Measurements from ENCODE around the gene DEFB108B.
"Not testable (repeated sequence)": the region's sequence is repeated elsewhere in the genome, so short reads cannot be mapped to it uniquely, and the experiment has no call there.

The DEFB108B gene

DNA sequence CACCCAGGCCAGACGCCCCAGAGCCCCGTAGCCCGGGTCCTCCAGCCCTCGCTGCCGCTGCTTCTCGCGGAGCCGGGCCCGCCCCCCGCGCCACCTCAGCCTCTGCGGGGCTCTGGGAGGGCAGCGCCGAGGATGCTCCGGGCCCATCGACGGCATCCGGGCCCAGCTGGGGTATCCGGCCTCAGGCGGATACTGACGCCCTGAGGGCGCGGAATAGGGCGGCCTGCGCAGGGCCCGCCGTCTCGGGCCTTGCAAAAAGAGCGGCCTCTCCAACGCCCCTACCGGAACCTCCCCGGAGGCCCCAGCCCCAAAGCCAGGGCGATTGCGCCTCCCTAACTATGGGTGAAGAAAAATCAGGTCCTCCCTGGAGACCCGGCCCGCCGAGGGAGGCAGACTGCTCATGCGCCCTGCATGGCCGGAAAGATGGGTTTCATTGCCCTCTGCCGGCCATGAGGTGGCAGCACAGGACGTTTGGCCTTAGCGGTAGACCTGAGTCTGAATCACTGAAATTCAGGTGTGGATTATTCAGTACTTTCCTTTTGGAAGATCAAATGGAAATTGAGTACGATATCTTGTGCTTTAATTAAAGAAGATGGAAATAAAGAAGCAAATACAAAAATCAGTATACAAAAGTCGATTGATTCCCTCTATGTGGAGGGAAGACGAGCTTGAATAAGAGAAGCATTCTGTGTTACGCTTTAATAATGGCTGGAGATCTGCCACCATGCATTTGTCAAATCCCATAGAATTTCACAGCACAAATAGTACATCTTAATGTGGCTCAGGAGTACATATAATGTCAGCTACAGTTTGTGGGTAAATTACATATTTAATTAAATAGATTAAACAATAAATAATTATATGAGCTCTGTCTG lies 19.3 kb upstream of the DEFB108B start:
- peak; percentile 72 to 73 for DNase-seq (ENCODE audit: low read depth in 2 of 2)

DNA sequence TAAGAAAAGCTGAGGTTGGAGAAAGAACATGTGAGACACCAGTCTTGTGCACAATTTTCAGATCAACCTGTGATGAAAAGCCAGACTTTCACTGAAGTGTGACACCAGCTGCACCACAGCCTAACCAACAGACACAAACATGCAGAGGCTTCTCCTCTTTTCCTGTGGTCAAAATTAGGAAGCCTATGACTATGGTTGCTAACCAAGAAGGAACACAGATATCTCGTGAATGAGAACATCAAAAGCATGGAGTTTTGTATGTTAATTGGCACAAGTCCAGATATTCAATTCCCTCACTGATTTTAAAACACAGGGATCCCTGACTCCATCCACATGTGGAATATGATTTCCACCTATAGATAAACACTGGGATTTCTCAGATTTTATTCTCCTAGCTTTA lies 11.5 kb upstream of the DEFB108B start:
- not testable (repeated sequence) for DNase-seq (ENCODE audit: low read depth in 2 of 2)

DNA sequence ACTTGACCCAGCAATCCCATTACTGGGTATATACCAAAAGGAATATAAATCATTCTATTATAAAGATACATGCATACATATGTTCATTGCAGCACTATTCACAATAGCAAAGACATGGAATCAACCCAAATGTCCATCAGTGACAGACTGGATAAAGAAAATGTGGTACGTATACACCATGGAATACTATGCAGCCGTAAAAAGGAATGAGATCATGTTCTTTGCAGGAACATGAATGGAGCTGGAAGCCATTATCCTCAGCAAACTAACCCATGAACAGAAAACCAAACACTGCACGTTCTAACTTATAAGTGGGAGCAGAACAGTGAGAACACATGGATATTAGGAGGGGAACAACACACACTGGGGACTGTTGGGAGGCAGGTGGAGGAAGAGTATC lies 3.8 kb upstream of the DEFB108B start:
- DNase-seq (ENCODE audit: low read depth in 2 of 2): not testable (repeated sequence)

DNA sequence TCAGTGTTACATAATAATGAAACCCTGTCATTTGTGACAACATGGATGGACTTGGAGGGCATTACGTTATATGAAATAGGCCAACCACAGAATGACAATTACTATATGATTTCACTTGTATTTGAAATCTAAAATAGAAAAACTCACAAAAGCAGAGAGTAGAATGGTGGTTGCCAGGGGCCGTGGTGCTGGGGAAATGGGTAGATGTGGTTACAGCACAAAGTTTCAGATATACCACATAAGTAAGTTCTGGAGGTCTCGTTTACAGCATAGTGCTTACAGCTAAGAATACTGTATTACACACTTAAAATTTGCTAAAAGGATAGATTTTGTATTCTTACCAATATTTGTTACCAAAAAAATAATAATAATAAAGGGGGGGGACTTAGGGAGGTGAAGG lies 3.3 kb upstream of the DEFB108B start:
- DNase-seq (ENCODE audit: low read depth in 2 of 2): not testable (repeated sequence)

DNA sequence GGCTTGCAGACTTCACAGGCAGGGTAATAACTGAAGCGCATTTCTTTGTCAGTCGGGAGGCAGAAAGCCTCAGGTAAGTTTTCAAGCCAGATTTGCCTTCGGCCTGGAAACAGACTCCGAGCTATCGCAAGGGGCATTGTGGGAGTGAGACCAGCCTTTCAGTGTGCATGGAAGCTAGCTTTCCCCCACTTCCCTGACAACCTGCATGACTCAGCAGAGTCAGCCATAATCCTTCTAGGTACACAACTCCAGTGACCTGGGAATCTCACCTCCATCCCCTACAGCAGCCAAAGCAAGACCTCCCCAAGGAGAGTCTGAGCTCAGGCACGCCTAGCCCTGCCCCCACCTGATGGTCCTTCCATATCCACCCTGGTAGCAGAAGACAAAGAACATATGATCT lies 9.7 kb downstream of the DEFB108B start:
- not testable (repeated sequence) for DNase-seq (ENCODE audit: low read depth in 2 of 2)

DNA sequence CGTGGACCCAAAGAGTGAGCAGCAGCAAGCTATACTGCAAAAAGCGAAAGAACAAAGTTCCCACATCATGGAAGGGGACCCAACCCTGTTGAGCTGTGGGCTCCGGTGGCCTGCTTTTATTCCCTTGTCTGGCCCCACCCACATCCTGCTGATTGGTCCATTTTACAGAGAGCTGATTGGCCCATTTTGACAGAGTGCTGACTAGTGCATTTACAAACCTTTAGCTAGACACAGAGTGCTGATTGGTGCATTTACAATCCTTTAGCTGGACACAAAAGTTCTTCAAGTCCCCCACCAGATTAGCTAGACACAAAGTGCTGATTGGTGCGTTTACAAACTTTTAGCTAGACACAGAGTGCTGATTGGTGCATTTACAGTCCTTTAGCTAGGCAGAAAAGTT lies 10.4 kb downstream of the DEFB108B start:
- DNase-seq (ENCODE audit: low read depth in 2 of 2): not testable (repeated sequence)

DNA sequence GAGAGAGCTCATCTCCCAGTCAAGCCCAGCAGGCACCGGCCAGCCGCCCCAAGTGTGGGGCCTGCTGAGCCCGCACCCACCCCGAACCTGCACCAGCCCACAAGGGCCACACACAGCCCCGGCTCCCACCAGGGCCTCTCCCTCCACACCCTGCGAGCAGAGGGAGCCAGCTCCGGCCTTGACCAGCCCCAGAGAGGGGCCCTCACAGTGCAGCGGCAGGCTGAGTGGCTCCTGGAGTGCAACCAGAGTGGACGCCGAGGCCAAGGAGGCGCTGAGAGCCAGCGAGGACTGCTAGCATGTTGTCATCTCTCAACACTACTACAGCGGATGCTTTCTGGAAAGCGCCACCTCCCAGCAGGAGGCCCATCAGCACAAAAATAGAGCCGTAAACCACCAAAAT lies 10.9 kb downstream of the DEFB108B start:
- no peak for DNase-seq (ENCODE audit: low read depth in 2 of 2)

DNA sequence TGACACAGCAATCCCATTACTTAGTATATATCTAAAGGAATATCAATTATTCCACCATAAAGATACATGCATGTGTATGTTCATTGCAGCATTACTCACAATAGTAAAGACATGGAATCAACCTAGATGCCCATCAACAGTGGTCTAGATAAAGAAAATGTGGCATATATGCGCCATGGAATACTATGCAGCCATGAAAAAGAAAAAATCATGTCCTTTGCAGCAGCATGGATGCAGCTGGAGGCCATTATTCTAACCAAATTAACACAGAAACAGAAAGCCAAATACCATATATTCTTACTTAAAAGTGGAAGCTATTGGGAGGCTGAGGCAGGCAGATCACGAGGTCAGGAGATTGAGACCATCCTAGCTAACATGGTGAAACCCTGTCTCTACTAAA lies 20.9 kb downstream of the DEFB108B start:
- not testable (repeated sequence) for DNase-seq (ENCODE audit: low read depth in 2 of 2)

DNA sequence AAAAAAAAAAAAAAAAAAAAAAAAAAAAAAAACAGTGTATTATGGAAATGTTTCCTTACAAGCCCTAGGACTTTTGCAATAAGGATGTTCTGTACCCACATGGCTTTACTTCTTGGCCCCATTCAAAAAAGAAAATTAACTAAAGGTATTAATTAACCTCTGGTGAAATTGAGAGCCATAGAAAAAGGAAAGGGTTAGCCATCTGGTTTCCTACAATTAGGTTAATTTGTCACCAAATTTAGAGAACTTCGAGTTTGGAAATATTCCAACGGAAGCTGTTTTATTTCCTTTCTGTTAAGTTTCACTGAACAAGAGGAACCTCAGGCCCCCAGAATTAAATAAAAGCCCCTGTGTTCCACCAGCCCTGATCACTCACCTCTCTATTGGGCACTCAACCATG lies 22.9 kb downstream of the DEFB108B start:
- not testable (repeated sequence) for DNase-seq (ENCODE audit: low read depth in 2 of 2)

DNA sequence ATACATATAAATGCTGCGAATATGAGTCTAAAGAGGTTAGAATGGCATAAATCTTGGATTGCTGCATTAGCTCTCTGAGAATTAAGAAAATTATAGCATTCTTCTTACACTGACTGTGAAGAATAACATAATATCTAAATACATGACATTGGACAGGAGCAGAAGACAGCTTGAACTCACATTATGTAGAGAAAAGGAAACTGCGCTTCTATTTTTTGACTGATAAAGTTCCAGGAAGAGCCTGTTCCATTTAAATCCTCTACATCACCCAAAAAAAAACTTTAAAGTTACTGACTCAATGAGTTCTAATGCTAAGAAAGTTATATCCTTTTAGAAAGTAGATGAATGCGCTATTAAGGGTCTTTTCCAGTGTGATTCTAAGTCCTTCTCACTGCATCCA lies 27.8 kb downstream of the DEFB108B start:
- not testable (repeated sequence) for DNase-seq (ENCODE audit: low read depth in 2 of 2)

DNA sequence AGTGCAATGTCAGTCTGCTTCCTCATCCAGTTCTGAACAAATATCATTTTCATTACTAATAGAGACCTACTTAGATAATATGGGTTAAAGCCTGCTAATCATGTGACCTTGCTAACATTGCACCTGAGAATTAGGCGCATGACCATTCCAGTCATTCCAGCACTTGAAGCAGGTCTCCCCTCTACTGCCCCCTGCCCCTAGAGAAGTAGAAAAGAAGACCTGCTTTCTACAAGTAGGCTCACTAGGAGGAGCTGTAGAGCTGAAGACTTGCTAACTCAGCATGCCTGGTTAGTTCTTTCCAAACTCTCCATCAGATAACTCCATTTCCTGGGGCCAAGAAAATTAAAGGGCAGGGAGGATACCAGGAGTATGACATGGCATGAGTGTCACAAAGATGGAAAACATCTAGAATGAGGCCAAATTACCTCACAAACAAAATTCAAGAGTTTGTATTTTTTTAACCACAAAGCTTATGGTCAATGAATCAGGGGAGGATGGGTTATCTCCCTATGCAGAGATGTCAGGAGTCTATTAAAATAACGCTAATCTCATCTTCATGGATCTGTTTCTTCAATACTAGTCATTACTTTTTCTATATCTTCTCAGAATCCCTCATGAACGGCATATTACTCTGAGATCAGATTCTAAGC lies 31.1 kb downstream of the DEFB108B start:
- not testable (repeated sequence) for DNase-seq (ENCODE audit: low read depth in 2 of 2)

DNA sequence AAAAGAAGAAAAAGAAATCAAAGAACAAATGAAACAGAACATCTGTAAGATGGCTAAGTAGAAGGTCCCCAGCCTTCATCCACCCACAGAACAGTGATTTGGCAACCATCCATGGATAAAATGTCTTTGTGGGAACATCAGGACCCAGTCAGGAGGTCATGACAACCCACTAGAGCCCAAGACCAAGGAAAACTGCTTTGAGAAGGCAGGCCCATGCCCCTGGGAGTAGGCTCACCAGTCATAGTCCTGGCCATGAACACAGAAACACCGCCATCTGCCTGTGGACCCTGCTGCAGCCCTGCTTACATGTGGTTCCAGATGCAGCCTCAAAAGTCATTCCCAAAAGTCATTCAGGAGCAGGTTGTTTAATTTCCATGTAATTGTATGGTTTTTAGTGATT lies 34.2 kb downstream of the DEFB108B start:
- DNase-seq (ENCODE audit: low read depth in 2 of 2): not testable (repeated sequence)

DNA sequence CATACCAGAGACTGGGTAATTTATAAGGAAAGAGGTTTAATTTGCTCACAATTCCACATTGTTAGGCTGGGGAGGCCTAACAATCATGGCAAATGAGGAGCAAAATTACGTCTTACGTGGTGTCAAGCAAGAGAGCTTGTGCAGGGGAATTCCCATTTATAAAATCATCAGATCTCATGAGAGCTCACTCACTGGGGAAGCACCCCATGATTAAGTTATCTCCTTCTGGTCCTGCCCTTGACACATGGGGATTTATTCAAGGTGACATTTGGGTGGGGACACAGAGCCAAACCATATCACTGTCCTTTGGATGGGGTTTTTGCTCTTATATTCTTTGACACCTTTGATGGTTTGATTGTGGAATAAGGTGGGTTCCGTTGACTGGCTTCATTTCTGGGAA lies 36.9 kb downstream of the DEFB108B start:
- not testable (repeated sequence) for DNase-seq (ENCODE audit: low read depth in 2 of 2)

DNA sequence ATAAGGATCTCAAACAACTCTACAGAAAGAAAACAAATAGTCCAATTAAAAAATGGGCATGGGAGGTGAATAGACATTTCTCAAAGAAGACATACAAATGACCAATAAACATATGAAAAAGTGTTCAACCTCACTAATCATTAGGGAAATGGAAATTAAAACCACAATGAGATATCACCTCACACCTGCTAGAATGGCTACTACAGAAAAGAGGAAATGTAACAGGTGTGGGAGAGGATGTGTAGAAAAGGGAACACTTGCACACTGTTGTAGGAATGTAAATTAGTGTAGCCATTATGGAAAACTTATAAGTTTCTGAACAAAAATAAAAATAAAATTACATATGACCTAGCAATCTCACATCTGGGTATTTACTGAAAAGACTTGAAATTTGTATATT lies 37.7 kb downstream of the DEFB108B start:
- DNase-seq (ENCODE audit: low read depth in 2 of 2): not testable (repeated sequence)

DNA sequence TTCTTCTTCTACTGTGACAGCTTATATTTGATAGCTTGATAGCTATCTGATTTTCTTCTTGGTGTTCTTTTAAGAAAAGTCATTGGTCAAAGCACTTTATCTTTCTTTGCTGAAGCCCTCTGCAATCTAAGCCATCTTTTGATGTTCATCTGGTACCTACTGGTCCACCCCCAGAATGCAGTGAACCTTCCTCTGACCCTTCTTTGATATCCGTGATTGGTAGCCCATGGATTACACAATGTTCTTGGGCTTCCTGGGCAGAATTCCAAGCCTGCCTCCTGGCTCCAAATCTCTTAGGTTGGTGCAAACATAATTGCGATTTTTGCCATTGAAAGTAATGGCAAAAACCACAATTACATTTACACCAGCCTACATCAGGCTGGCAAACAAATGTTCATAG lies 43.3 kb downstream of the DEFB108B start:
- DNase-seq (ENCODE audit: low read depth in 2 of 2): not testable (repeated sequence)

DNA sequence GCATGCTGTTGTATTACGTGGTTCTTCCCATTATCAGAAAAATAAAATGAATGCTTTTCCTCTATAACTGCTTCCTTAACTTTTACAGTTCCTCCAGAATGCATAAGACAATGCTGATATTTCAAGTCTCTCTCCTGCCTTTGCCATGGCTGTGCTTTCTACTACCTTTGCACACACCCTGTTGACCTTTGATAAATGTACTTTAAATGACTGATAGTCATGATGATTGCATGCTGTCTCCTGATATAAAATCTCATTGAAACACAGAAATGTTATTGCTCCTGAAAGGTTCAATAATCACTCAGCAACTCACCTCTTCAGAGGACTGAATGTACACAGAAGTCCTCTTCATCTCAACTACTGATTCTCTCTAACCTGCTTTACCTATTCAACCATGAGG lies 45.1 kb downstream of the DEFB108B start, which contains the start of gene DEFB131B:
TSS of gene DEFB131B (plus strand) at position 395 of the 400 bp plus-strand sequence. CDS start at position 395, 0 bp downstream.
- not testable (repeated sequence) for DNase-seq (ENCODE audit: low read depth in 2 of 2)

DNA sequence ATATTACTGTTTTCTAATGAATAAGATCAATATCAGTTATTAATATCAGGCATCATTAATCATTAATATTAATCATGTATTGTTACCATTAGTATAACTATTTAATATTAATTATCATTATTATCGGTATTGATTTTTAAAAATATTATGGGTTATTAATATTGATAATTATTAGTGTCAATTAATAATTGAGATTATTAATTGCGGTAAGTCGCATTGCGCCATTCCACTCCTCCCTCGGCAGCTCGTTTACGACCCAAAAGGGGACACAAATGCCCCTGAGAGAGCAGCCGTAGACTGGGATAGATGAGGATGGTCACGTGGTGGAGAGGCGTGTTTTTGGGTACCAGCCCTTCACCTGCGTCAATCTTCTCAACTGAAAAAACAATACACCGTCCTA lies 52.8 kb downstream of the DEFB108B start:
- not testable (repeated sequence) for DNase-seq (ENCODE audit: low read depth in 2 of 2)

Data from stimulated activated CD8-positive, alpha-beta memory T cell treated with anti-CD3 and anti-CD28 coated beads, Interleukin-7, amount 100 ng/mL, for 4 hours (primary cell).